HL-60 (cell line): ENCODE data around the gene TRAM2.

ENCODE experiments used
- DNase-seq, 2 experiments: peaks; one replicate each; pipeline ENCODE4 v3.0.0-alpha.2; 2010 to 2020; ENCODE audit warnings: low read depth in 1 of 2, low spot score in 1 of 2
- H3K27ac ChIP-seq: fragments of 250-450 bp; sonication (Bioruptor Pico); replicated peaks from 2 replicates; pipeline ENCODE4 v1.5.1; 2020; ENCODE audit warnings: mild to moderate bottlenecking, moderate library complexity
- H3K27me3 ChIP-seq: fragments of 250-450 bp; sonication (Bioruptor Pico); 2 replicates; pipeline ENCODE4 v1.5.1; 2021; ENCODE audit warnings: mild to moderate bottlenecking, moderate library complexity; ENCODE audit not compliant: insufficient read depth, poor library complexity, severe bottlenecking
- H3K4me3 ChIP-seq: replicated peaks from 2 replicates; pipeline ENCODE4 v1.5.1; 2011; ENCODE audit warnings: mild to moderate bottlenecking, control low read depth, low read length; ENCODE audit not compliant: insufficient read depth
- CTCF ChIP-seq: IDR thresholded peaks from one replicate; pipeline ENCODE4 v1.5.1; 2011; ENCODE audit warnings: low read length, control low read depth, inconsistent platforms; ENCODE audit not compliant: insufficient read depth
- GABPA ChIP-seq: IDR thresholded peaks from 2 replicates; pipeline ENCODE4 v1.6.1; 2012; ENCODE audit warnings: low read depth
- POLR2AphosphoS5 ChIP-seq: IDR thresholded peaks from 2 replicates; pipeline ENCODE4 v1.6.1; 2012; ENCODE audit warnings: low read depth
- SPI1 ChIP-seq: IDR thresholded peaks from 2 replicates; pipeline ENCODE4 v1.6.1; 2012; ENCODE audit warnings: low read depth, mild to moderate bottlenecking, borderline replicate concordance
- TF ChIP-seq, protein P1 (sequence below): IDR thresholded peaks from 2 replicates; pipeline ENCODE4 v1.6.1; 2012; ENCODE audit warnings: low read depth; ENCODE audit not compliant: insufficient replicate concordance

Gene TRAM2

DNA sequence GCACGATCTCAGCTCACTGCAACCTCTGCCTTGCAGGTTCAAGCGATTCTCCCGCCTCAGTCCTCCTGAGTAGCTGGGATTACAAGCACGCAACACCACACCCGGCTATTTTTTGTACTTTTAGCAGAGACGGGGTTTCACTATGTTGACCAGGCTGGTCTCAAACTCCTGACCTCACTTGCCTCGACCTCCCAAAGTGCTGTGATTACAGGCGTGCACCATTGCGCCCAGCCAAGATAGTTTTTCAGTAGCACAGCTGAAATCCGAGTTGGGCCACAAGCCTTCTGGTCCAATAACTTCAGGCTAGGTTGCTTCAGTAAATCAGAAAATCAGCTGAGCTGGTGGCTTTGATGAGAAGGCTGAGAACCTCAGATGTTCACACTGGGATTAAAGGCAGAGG is 65.7 kb downstream of the TRAM2 start:
- H3K27me3 ChIP-seq, result no peaks in the 10 kb centered on the region
- no peak overlapping the region for H3K27ac ChIP-seq
- DNase-seq, result no peak
- TF ChIP-seq, protein P1, sequence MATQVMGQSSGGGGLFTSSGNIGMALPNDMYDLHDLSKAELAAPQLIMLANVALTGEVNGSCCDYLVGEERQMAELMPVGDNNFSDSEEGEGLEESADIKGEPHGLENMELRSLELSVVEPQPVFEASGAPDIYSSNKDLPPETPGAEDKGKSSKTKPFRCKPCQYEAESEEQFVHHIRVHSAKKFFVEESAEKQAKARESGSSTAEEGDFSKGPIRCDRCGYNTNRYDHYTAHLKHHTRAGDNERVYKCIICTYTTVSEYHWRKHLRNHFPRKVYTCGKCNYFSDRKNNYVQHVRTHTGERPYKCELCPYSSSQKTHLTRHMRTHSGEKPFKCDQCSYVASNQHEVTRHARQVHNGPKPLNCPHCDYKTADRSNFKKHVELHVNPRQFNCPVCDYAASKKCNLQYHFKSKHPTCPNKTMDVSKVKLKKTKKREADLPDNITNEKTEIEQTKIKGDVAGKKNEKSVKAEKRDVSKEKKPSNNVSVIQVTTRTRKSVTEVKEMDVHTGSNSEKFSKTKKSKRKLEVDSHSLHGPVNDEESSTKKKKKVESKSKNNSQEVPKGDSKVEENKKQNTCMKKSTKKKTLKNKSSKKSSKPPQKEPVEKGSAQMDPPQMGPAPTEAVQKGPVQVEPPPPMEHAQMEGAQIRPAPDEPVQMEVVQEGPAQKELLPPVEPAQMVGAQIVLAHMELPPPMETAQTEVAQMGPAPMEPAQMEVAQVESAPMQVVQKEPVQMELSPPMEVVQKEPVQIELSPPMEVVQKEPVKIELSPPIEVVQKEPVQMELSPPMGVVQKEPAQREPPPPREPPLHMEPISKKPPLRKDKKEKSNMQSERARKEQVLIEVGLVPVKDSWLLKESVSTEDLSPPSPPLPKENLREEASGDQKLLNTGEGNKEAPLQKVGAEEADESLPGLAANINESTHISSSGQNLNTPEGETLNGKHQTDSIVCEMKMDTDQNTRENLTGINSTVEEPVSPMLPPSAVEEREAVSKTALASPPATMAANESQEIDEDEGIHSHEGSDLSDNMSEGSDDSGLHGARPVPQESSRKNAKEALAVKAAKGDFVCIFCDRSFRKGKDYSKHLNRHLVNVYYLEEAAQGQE, result no peak
- no peak for TF ChIP-seq GABPA
- no peak for TF ChIP-seq CTCF
- no peak for TF ChIP-seq SPI1
- TF ChIP-seq POLR2AphosphoS5, result no peak
- H3K4me3 ChIP-seq, result no peak overlapping the region

DNA sequence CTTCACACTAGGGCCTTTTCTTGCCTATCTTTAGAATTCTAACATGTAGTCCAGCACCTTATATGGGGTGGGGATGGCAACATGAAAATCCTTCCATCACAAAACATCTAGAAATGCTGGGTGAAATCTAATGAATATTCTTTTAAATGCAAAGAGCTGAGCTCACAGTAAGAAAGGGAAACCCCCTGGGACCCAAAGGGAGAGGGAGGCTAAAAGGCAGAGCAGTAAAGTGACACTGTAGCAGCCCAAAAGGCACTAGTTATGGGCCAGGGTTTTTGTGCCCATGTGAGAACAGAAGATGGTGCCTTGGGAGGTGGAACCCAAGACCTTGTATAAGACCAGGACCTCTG is 66.7 kb downstream of the TRAM2 start:
- TF ChIP-seq, protein P1, result no peak
- TF ChIP-seq GABPA (no peak), CTCF (no peak), POLR2AphosphoS5 (no peak), SPI1 (no peak)
- no peak for DNase-seq
- no peak overlapping the region for H3K27ac ChIP-seq
- no peak overlapping the region for H3K4me3 ChIP-seq
- H3K27me3 ChIP-seq, result no peaks in the 10 kb centered on the region

GRCh38 chr6:52509281-52510212 is 67.3 kb downstream of the TRAM2 start:
- DNase-seq, result no peak

More at GRCh38 chr6:52509281-52510212, 67.3 kb downstream of the TRAM2 start:
- no peak for TF ChIP-seq POLR2AphosphoS5
- TF ChIP-seq GABPA, result no peak
- TF ChIP-seq SPI1, result no peak
- TF ChIP-seq CTCF, result no peak
- TF ChIP-seq, protein P1, result no peak
- H3K4me3 ChIP-seq, result no peak overlapping the region
- no peaks in the 10 kb centered on the region for H3K27me3 ChIP-seq
- no peak overlapping the region for H3K27ac ChIP-seq
